GM12878 (cell line): ENCODE measurements around the gene SUMF1.
A peak's percentile ranks its signal among the peaks of the same experiment; 100 is the strongest.

ENCODE experiments used
- BCL11A ChIP-seq: IDR thresholded peaks from 2 replicates; pipeline ENCODE4 v1.6.1; 2011; ENCODE audit warnings: low read depth, low read length
- CBX3 ChIP-seq: fragments of 200-600 bp; sonication (generic); IDR thresholded peaks from 2 replicates; pipeline ENCODE4 v1.6.1; 2016; ENCODE audit warnings: low read depth, borderline replicate concordance
- EGR1 ChIP-seq, 2 experiments: IDR thresholded peaks; 1 replicate in 1 of 2; 2 replicates in 1 of 2; pipeline ENCODE4 v1.6.1; 2011 to 2012; ENCODE audit warnings: low read depth in 2 of 2, low read length in 2 of 2, borderline replicate concordance in 1 of 2, mild to moderate bottlenecking in 1 of 2, moderate library complexity in 1 of 2
- EZH2 ChIP-seq: IDR thresholded peaks from 2 replicates; pipeline ENCODE4 v1.6.1; 2012; ENCODE audit warnings: low read depth, mild to moderate bottlenecking, control low read depth, inconsistent platforms, low read length, borderline replicate concordance; ENCODE audit not compliant: control insufficient read depth
- JUNB ChIP-seq: IDR thresholded peaks from 2 replicates; pipeline ENCODE4 v1.6.1; 2016; ENCODE audit warnings: antibody characterized with exemption, mild to moderate bottlenecking
- NFXL1 ChIP-seq: fragments of 450-650 bp; IDR thresholded peaks from 2 replicates; pipeline ENCODE4 v1.6.1; 2017; ENCODE audit warnings: antibody characterized with exemption, mild to moderate bottlenecking, borderline replicate concordance
- POLR2AphosphoS5 ChIP-seq: IDR thresholded peaks from 2 replicates; pipeline ENCODE4 v1.6.1; 2011; ENCODE audit warnings: mild to moderate bottlenecking, low read length, inconsistent platforms
- TF ChIP-seq, protein P1 (sequence below), 3 experiments: IDR thresholded peaks in 2 of 3; conservative IDR thresholded peaks in 1 of 3; 2 replicates each; pipeline ENCODE4 v1.5.1; 2011; ENCODE audit warnings: low read depth in 3 of 3, low read length in 3 of 3, mild to moderate bottlenecking in 3 of 3, control low read depth in 2 of 3, moderate library complexity in 2 of 3, inconsistent platforms in 1 of 3, mixed read lengths in 1 of 3; ENCODE audit not compliant: control insufficient read depth in 2 of 3, insufficient read depth in 1 of 3; ENCODE audit errors: extremely low read depth in 1 of 3

DNA sequence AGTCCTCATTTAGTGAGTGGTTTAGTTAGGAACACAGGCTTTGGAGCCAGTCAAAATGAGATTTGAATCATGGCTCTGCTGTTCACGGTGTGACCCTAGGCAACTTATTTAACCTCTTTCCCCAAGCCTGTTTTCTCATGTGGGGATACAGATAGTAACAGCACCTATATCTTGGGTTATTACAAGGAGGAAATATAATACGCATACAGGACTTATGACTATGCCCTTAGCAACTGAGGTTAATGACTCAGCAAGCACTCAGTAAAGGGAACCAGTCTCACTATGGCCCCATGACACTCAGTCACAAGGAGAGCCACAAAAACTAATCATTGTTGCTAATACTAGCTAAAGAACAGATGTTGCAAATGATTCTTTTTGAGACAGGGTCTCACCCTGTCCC lies 45.9 kb downstream of the SUMF1 start:
- TF ChIP-seq NFXL1 (no peak), BCL11A (no peak), CBX3 (no peak), JUNB (peak; percentile 22; the same call in 1 of the 2 replicates), POLR2AphosphoS5 (no peak), EZH2 (no peak), EGR1 (IDR thresholded peaks at IDR 0.05; ENCODE audit: borderline replicate concordance in 1 of 2, low read depth in 2 of 2, low read length in 2 of 2) (no peak)
- TF ChIP-seq, protein P1, sequence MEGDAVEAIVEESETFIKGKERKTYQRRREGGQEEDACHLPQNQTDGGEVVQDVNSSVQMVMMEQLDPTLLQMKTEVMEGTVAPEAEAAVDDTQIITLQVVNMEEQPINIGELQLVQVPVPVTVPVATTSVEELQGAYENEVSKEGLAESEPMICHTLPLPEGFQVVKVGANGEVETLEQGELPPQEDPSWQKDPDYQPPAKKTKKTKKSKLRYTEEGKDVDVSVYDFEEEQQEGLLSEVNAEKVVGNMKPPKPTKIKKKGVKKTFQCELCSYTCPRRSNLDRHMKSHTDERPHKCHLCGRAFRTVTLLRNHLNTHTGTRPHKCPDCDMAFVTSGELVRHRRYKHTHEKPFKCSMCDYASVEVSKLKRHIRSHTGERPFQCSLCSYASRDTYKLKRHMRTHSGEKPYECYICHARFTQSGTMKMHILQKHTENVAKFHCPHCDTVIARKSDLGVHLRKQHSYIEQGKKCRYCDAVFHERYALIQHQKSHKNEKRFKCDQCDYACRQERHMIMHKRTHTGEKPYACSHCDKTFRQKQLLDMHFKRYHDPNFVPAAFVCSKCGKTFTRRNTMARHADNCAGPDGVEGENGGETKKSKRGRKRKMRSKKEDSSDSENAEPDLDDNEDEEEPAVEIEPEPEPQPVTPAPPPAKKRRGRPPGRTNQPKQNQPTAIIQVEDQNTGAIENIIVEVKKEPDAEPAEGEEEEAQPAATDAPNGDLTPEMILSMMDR (IDR thresholded peaks at IDR 0.05 in 2 of 3, conservative IDR thresholded peaks at IDR 0.05 in 1 of 3; ENCODE audit: control insufficient read depth in 2 of 3, extremely low read depth in 1 of 3, insufficient read depth in 1 of 3, low read depth in 3 of 3, low read length in 3 of 3), result no peak
